CD4-positive, alpha-beta T cell treated with Interleukin-15 for 4 hours (primary cell): ENCODE results near the gene UVSSA.
"Not testable (repeated sequence)": the region's sequence is repeated elsewhere in the genome, so short reads cannot be mapped to it uniquely, and the experiment has no call there.

ENCODE experiments used
- DNase-seq: peaks from one replicate; pipeline ENCODE4 v3.0.0-alpha.2; 2020; ENCODE audit warnings: low spot score

The UVSSA gene

GRCh38 chr4:1364217-1364616, 17.2 kb downstream of the UVSSA start:
- DNase-seq: no peak

GRCh38 chr4:1364748-1365147, 17.7 kb downstream of the UVSSA start:
- no peak for DNase-seq

- no peak for DNase-seq
Observed at GRCh38 chr4:1365271-1366178, 18.5 kb downstream of the UVSSA start.

- no peak for DNase-seq
Observed at GRCh38 chr4:1366371-1367229, 19.6 kb downstream of the UVSSA start.

GRCh38 chr4:1367230-1367935, 20.4 kb downstream of the UVSSA start:
- no peak for DNase-seq

- no peak for DNase-seq
Observed at GRCh38 chr4:1367936-1368289, 20.9 kb downstream of the UVSSA start.

GRCh38 chr4:1368421-1369090, 21.5 kb downstream of the UVSSA start:
- DNase-seq: no peak

GRCh38 chr4:1369091-1369450, 22.1 kb downstream of the UVSSA start:
- no peak for DNase-seq

- no peak for DNase-seq
Observed at GRCh38 chr4:1369479-1370079, 22.6 kb downstream of the UVSSA start.

GRCh38 chr4:1370321-1371124, 23.5 kb downstream of the UVSSA start:
- no peak for DNase-seq

GRCh38 chr4:1371176-1372165, 24.5 kb downstream of the UVSSA start:
- DNase-seq: no peak

- not testable (repeated sequence) for DNase-seq
Observed at GRCh38 chr4:1372576-1372975, 25.6 kb downstream of the UVSSA start.

GRCh38 chr4:1373892-1374705, 27.1 kb downstream of the UVSSA start:
- DNase-seq: no peak

- no peak for DNase-seq
Observed at GRCh38 chr4:1374706-1375045, 27.7 kb downstream of the UVSSA start.

- DNase-seq: no peak
Observed at GRCh38 chr4:1375051-1375721, 28.2 kb downstream of the UVSSA start.

- no peak for DNase-seq
Observed at GRCh38 chr4:1375761-1376322, 28.8 kb downstream of the UVSSA start.

GRCh38 chr4:1376391-1376840, 29.4 kb downstream of the UVSSA start:
- no peak for DNase-seq
